ENCODE measurements around the gene SAMD8.
A peak's percentile ranks its signal among the peaks of the same experiment; 100 is the strongest.

Gene SAMD8

GRCh38 chr10:75111365-75111906 is at the start of gene SAMD8:
Gene SAMD8 (plus strand): TSS chr10:75111656. CDS start chr10:75150529, 38,873 bp downstream.
- peak; percentile 28 for TF ChIP-seq CTCF (IDR thresholded peaks at IDR 0.05; ENCODE audit: low read depth, low read length, missing control alignments)
- H3K27me3 ChIP-seq (replicated peaks) = no peaks in the 10 kb centered on the region
- peak within 1 kb of the TSS; percentile 91 for H3K4me3 ChIP-seq (ENCODE audit: low read depth, low read length)
- H3K27ac ChIP-seq = peak within 1 kb of the TSS; percentile 75
- in situ Hi-C loops (cut with HindIII; ENCODE audit: low pct_ligation_motif_present, low sequenced_read_pairs) = no loop called here
- no peaks in the 10 kb centered on the region for H3K36me3 ChIP-seq (replicated peaks)
- peak; percentile 95 for DNase-seq

DNA sequence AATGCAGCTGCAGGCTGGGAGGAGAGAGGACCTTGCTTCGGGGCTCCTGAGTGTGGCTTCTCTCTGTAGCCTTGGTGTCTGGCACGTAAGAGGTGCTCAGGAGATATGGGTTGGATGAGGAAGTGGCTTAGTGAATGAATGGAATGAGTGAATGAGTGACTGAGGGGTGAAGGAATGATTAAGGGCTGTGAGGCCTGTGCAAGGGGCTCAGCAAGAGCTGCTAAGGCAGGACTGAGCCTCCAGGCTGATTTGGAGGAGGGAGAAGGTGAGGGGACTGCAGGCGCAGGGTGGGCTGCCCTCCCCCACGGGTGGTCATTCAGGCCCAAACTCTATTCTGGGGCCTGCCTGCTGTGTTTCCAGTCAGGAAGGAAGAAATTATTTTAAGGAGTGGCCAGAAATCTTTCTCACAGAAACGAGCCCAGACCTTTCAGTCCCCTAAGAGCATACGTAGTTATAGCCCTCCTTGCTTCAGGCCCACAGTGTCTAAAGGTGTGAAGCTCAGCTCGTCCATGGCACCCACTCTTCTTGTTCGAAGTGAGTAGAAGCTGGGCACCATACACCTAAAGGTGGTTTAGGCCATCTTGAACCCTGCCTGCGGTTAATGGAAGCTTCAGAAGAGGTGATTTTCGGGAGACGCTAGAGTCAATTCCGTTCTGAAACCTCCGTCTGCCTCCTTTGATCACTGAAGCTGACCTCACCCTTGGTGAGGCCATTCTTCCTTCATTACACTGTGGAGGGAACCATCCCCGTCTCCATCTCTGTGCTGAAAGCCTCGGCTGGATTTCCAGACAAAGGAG is 49.5 kb upstream of the SAMD8 start:
- Histone ChIP-seq H3K27ac (no peak overlapping the region), H3K4me3 (ENCODE audit: low read depth, low read length) (no peak overlapping the region), H3K36me3 (replicated peaks) (no peaks in the 10 kb centered on the region), H3K27me3 (replicated peaks) (no peaks in the 10 kb centered on the region)
- DNase-seq = no peak
- in situ Hi-C loops (cut with HindIII; ENCODE audit: low pct_ligation_motif_present, low sequenced_read_pairs) = loop anchor here (25.0 kb wide), 1 partner anchor 800 kb away; no protein-coding TSS in a partner anchor
- no peak for TF ChIP-seq CTCF (IDR thresholded peaks at IDR 0.05; ENCODE audit: low read depth, low read length, missing control alignments)

DNA sequence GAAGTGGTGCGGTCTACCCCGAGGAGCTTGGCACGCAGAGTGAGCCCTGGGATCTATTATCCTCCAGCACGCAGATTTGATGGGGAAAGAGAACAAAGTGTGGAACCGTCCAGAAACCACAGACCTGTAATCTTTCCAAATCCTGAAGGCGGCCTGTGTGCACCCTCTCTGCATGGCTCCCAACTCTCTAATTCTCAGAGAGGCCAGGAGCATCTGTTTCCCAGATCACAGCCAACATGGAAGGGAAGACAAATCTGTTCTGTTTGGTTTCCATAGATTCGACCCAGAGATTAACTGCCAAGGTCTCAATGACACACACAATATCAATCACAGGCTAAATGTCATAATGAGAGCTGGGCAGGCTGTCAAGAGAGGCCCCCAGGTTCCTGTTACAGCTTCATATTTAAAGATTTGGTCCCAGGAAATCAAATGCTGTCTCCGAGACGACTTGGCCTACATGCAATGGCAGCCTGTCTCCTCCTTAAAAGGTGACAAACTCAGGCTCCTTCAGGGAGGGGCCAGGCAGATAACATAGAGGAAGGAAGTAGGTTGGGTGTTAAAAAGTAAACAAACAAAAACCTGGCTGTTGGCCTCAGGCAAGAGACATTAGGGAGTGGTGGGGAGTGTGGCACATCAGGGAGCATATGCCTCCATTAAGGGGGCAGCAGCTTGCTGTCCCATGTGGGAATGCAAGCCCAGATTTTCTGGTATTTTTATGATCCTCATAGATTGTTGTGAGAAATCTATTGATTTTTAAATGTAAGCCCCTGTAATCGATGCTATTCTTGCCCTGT is 48.8 kb upstream of the SAMD8 start:
- in situ Hi-C loops (cut with HindIII; ENCODE audit: low pct_ligation_motif_present, low sequenced_read_pairs) = loop anchor here (25.0 kb wide), 1 partner anchor 800 kb away; no protein-coding TSS in a partner anchor
- TF ChIP-seq CTCF (IDR thresholded peaks at IDR 0.05; ENCODE audit: low read depth, low read length, missing control alignments) = no peak

GRCh38 chr10:75063461-75064230 is 47.8 kb upstream of the SAMD8 start:
- in situ Hi-C loops (cut with HindIII; ENCODE audit: low pct_ligation_motif_present, low sequenced_read_pairs) = loop anchor here (25.0 kb wide), 1 partner anchor 801 kb away; no protein-coding TSS in a partner anchor

More for the DNA sequence above, 48.8 kb upstream of the SAMD8 start:
- no peaks in the 10 kb centered on the region for H3K27me3 ChIP-seq (replicated peaks)
- H3K27ac ChIP-seq = no peak overlapping the region
- no peak overlapping the region for H3K4me3 ChIP-seq (ENCODE audit: low read depth, low read length)
- H3K36me3 ChIP-seq (replicated peaks) = no peaks in the 10 kb centered on the region
- no peak for DNase-seq

More at GRCh38 chr10:75063461-75064230, 47.8 kb upstream of the SAMD8 start:
- no peak for DNase-seq
- Histone ChIP-seq H3K36me3 (replicated peaks) (no peaks in the 10 kb centered on the region), H3K27ac (no peak overlapping the region), H3K27me3 (replicated peaks) (no peaks in the 10 kb centered on the region), H3K4me3 (ENCODE audit: low read depth, low read length) (no peak overlapping the region)
- TF ChIP-seq CTCF (IDR thresholded peaks at IDR 0.05; ENCODE audit: low read depth, low read length, missing control alignments) = no peak
